B cell (primary cell): ENCODE measurements around the gene SPDYA.

ENCODE experiments used
- EZH2 ChIP-seq: IDR thresholded peaks from 2 replicates; pipeline ENCODE4 v1.6.1; 2012; ENCODE audit warnings: borderline replicate concordance, low read depth, mild to moderate bottlenecking, moderate library complexity, low read length; ENCODE audit not compliant: insufficient read depth, poor library complexity, severe bottlenecking
- TF ChIP-seq, protein P1 (sequence below): fragments of 200-600 bp; IDR thresholded peaks from one replicate; pipeline ENCODE4 v1.8.0; 2022; ENCODE audit warnings: antibody characterized with exemption, mild to moderate bottlenecking

DNA sequence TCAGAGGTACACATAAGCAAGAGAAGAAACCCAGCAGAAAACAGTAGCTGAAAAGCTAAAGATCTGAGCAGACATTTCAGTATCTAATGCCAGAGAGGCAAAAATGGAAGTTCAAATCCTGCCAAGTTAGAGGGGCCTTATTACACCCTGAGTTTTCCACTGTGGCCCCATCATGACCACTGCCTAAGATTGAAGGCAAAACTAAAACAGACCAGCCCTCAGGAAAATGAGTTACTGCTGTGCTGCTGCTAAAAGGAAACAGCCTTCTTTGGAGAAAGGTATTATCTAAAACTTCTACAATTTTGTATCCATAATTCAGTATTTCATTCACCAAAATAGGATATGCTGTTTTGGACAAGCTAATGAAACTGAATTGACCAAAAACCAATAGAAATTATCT, 42.2 kb upstream of the SPDYA start:
- TF ChIP-seq, protein P1, sequence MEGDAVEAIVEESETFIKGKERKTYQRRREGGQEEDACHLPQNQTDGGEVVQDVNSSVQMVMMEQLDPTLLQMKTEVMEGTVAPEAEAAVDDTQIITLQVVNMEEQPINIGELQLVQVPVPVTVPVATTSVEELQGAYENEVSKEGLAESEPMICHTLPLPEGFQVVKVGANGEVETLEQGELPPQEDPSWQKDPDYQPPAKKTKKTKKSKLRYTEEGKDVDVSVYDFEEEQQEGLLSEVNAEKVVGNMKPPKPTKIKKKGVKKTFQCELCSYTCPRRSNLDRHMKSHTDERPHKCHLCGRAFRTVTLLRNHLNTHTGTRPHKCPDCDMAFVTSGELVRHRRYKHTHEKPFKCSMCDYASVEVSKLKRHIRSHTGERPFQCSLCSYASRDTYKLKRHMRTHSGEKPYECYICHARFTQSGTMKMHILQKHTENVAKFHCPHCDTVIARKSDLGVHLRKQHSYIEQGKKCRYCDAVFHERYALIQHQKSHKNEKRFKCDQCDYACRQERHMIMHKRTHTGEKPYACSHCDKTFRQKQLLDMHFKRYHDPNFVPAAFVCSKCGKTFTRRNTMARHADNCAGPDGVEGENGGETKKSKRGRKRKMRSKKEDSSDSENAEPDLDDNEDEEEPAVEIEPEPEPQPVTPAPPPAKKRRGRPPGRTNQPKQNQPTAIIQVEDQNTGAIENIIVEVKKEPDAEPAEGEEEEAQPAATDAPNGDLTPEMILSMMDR = no peak
- no peak for TF ChIP-seq EZH2
